ENCODE measurements around the gene SLC12A9.

DNA sequence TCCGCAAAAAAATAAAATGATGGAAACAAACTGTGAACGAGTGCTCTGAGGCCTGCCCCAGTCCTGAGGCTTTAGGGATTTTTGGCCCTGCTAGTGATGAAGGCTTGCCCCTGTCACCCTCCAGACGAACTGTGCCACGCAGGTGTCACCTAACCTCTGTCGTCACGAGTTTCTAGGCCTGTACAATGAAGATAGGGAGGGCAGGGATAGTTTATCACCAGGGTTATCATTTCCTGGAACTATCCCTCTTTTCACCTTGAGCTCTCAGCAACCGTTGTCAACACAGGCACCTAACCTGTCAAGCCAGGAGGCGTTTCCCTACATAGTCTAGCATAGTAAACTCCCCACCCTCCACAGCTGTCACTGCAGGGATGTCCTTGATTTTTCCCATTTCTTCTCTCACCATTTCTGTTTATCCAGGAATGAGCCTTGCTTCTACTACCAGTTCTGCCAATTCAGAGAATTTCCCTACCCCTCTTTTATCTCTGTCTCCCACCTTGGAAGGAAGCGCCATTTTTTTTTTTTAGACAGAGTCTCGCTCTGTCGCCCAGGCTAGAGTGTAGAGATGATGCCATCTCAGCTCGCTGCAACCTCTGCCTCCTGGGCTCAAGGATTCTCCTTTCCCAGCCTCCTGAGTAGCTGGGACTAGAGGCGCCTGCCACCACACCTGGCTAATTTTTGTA is 45.4 kb downstream of the SLC12A9 start:
- TF ChIP-seq CEBPB (IDR thresholded peaks at IDR 0.05; ENCODE audit: low read depth, low read length) = no peak
- TF ChIP-seq MAFK (IDR thresholded peaks at IDR 0.05; ENCODE audit: low read depth, low read length) = no peak
- TF ChIP-seq, protein P1, sequence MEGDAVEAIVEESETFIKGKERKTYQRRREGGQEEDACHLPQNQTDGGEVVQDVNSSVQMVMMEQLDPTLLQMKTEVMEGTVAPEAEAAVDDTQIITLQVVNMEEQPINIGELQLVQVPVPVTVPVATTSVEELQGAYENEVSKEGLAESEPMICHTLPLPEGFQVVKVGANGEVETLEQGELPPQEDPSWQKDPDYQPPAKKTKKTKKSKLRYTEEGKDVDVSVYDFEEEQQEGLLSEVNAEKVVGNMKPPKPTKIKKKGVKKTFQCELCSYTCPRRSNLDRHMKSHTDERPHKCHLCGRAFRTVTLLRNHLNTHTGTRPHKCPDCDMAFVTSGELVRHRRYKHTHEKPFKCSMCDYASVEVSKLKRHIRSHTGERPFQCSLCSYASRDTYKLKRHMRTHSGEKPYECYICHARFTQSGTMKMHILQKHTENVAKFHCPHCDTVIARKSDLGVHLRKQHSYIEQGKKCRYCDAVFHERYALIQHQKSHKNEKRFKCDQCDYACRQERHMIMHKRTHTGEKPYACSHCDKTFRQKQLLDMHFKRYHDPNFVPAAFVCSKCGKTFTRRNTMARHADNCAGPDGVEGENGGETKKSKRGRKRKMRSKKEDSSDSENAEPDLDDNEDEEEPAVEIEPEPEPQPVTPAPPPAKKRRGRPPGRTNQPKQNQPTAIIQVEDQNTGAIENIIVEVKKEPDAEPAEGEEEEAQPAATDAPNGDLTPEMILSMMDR (conservative IDR thresholded peaks at IDR 0.05; ENCODE audit: low read depth, low read length) = no peak
- no peak for TF ChIP-seq POLR2A (IDR thresholded peaks at IDR 0.05; ENCODE audit: low read depth, low read length)
- TF ChIP-seq RAD21 (IDR thresholded peaks at IDR 0.05; ENCODE audit: low read length) = no peak
- no peak for TF ChIP-seq CHD1 (IDR thresholded peaks at IDR 0.05; ENCODE audit: low read depth, low read length)

Measured in IMR-90 (cell line).